Right kidney (tissue), 1 donor: ENCODE results near the gene CCDC182.

Experiments used
- DNase-seq: peaks from one replicate; pipeline ENCODE4 v3.0.0-alpha.2; 2016

The CCDC182 gene

GRCh38 chr17:57726838-57727237 lies 18.3 kb downstream of the CCDC182 start:
- DNase-seq, result no peak

- no peak for DNase-seq
These were observed 18.8 kb downstream of the CCDC182 start for GRCh38 chr17:57726213-57726790.

- no peak for DNase-seq
These were observed 20.4 kb downstream of the CCDC182 start for GRCh38 chr17:57724729-57725125.

- no peak for DNase-seq
These were observed 20.9 kb downstream of the CCDC182 start for GRCh38 chr17:57724026-57724728.

GRCh38 chr17:57723427-57724025 lies 21.6 kb downstream of the CCDC182 start:
- peak; percentile 32 for DNase-seq

- no peak for DNase-seq
These were observed 22.4 kb downstream of the CCDC182 start for GRCh38 chr17:57722704-57723043.

- DNase-seq, result no peak
These were observed 23.0 kb downstream of the CCDC182 start for GRCh38 chr17:57721967-57722703.

GRCh38 chr17:57720386-57721035 lies 24.6 kb downstream of the CCDC182 start:
- no peak for DNase-seq

- DNase-seq, result no peak
These were observed 26.2 kb downstream of the CCDC182 start for GRCh38 chr17:57718878-57719277.

GRCh38 chr17:57715981-57716380 lies 29.1 kb downstream of the CCDC182 start:
- no peak for DNase-seq

- DNase-seq, result no peak
These were observed 30.4 kb downstream of the CCDC182 start for GRCh38 chr17:57714665-57715180.

GRCh38 chr17:57713140-57713539 lies 32.0 kb downstream of the CCDC182 start:
- no peak for DNase-seq

GRCh38 chr17:57708410-57708809 lies 36.7 kb downstream of the CCDC182 start:
- DNase-seq, result no peak

GRCh38 chr17:57707892-57708291 lies 37.2 kb downstream of the CCDC182 start:
- peak; percentile 71 for DNase-seq

GRCh38 chr17:57706761-57707160 lies 38.3 kb downstream of the CCDC182 start:
- no peak for DNase-seq

- peak; percentile 32 for DNase-seq
These were observed 39.0 kb downstream of the CCDC182 start for GRCh38 chr17:57705921-57706695.

- no peak for DNase-seq
These were observed 40.7 kb downstream of the CCDC182 start for GRCh38 chr17:57704448-57704847.

- DNase-seq, result no peak
These were observed 41.8 kb downstream of the CCDC182 start for GRCh38 chr17:57703273-57703672.

- DNase-seq, result no peak
These were observed 44.0 kb downstream of the CCDC182 start for GRCh38 chr17:57701124-57701523.

- no peak for DNase-seq
These were observed 45.3 kb downstream of the CCDC182 start for GRCh38 chr17:57699751-57700219.

GRCh38 chr17:57697891-57698711 lies 47.0 kb downstream of the CCDC182 start:
- DNase-seq, result no peak
